Gastroesophageal sphincter (tissue), 3 donors: ENCODE data around the gene EGR2.

Experiments
- CTCF ChIP-seq, 4 experiments: fragments of 200-600 bp in 2 of 4; fragments of 450-650 bp in 2 of 4; sonication (generic) in 1 of 4; IDR thresholded peaks; one replicate each; pipeline ENCODE4 v1.5.1; 2017 to 2019; ENCODE audit warnings: antibody characterized with exemption in 4 of 4, mild to moderate bottlenecking in 2 of 4, moderate library complexity in 2 of 4
- EP300 ChIP-seq: sonication (generic); formaldehyde crosslinking; IDR thresholded peaks from one replicate; pipeline ENCODE4 v1.6.1; 2017; ENCODE audit warnings: antibody characterized with exemption, mild to moderate bottlenecking
- POLR2A ChIP-seq, 2 donors: fragments of 450-650 bp; IDR thresholded peaks; one replicate each; pipeline ENCODE4 v1.6.1; 2017; ENCODE audit warnings: antibody characterized with exemption in 2 of 2, mild to moderate bottlenecking in 2 of 2, moderate library complexity in 1 of 2
- POLR2AphosphoS5 ChIP-seq: sonication (generic); formaldehyde crosslinking; IDR thresholded peaks from one replicate; pipeline ENCODE4 v1.6.1; 2017; ENCODE audit warnings: antibody characterized with exemption

DNA sequence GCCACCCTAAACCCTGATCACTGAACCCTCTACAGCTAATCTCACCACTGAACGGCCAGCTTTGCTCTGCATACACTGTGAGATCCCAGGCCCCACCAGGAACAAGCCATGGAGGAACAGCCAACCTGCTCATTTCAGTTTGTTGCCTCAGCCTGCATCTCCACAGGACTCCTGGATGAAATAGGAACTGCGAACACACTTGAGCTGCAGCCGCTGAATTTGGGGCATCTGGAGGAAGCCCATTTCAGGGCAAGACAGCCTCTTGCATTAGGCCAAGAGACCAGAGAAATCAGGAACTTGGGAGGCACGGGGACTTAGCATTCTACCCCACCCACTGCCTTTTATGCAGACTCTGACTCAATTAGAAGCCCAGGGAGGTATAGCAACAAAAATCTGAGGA, 14.5 kb upstream of the EGR2 start:
- TF ChIP-seq CTCF (IDR thresholded peaks at IDR 0.05) (no peak), POLR2A (IDR thresholded peaks at IDR 0.05) (no peak), POLR2AphosphoS5 (no peak), EP300 (no peak)
